ENCODE measurements around the gene KPNA6. TPM values are rescaled to one million over a fixed set of nuclear protein-coding genes. Genes with fewer than 3 reads are reported as not detected.

KPNA6 gene
- total and polyA plus RNA-seq, 10 of the 15 experiments (the other 5 are each of a cell fraction or from before 2014, with no cell fraction given): 11.1 to 55.6 (median 25.9) TPM

DNA sequence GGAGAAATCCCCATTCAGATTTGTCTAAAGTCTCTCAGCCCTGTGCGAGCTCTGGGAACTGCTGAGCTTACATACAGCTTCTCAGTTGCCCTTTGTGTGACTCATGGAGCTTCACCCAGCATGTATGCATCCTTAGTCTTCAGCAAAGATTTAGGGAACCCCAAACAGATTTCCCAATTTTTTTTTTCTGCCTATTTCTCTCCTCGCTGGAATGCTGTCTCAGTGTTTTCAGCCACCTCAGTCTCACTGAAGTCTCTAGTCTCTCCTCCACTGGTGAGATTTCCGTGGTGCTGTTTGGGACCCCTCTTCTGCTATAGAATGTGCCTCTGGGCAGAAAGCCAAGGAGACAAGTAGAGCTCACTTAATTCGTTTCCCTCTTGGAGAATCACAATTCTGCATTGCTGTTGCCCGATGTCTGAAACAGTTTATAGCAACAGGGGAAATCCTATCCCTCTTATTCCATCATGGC, 43.5 kb downstream of the KPNA6 start:
- H3K9me3 ChIP-seq (replicated peaks; ENCODE audit: control insufficient read depth, insufficient read depth, low read length): peaks cover 7% of the 10 kb centered on the region
- ATAC-seq: no peak
- intact Hi-C loops (cut with micrococcal nuclease; ENCODE audit: unreplicated experiment) (no loop called here), in situ Hi-C loops (cut with MboI) (no loop called here)
- CTCF ChIA-PET: interaction anchor here (0.7 kb wide), 1 partner anchor 250 kb away, joined by 3 read pairs; no protein-coding TSS in a partner anchor
- H3K27me3 ChIP-seq (replicated peaks in 1 of 2; ENCODE audit: control insufficient read depth in 2 of 2, insufficient read depth in 2 of 2, low read length in 1 of 2): no peaks in the 10 kb centered on the region
- H3K79me2 ChIP-seq (ENCODE audit: control insufficient read depth, insufficient read depth, low read length): peaks cover 9% of the 10 kb centered on the region
- H4K20me1 ChIP-seq (ENCODE audit: control insufficient read depth, insufficient read depth): no peaks in the 10 kb centered on the region
- H3K27ac ChIP-seq (ENCODE audit: control insufficient read depth, insufficient read depth): no peak overlapping the region
- SMC1A ChIA-PET (ENCODE audit: uncharacterized antibody, unreplicated experiment): interaction anchor here (0.5 kb wide), 1 partner anchor 265 kb away, joined by 3 read pairs; no protein-coding TSS in a partner anchor
- H3K4me2 ChIP-seq (ENCODE audit: control insufficient read depth, insufficient read depth): no peak overlapping the region
- no peak for FAIRE-seq
- H2AFZ ChIP-seq (ENCODE audit: control insufficient read depth, low read depth, low read length): no peak overlapping the region
- H3K4me3 ChIP-seq: no peak overlapping the region
- RAD21 ChIA-PET (ENCODE audit: unreplicated experiment): no interaction called here
- H3K4me1 ChIP-seq (ENCODE audit: control insufficient read depth, insufficient read depth, low read length): no peaks in the 10 kb centered on the region
- no peak for DNase-seq (ENCODE audit: low read depth, low spot score)
- POLR2A ChIA-PET: interaction anchor here (1.1 kb wide), 1 partner anchor 100 kb away, joined by 3 read pairs; no protein-coding TSS in a partner anchor
- H3K36me3 ChIP-seq (ENCODE audit: control insufficient read depth in 2 of 2, insufficient read depth in 2 of 2, low read length in 1 of 2): peaks cover 1 to 11% of the 10 kb centered on the region in 2 experiments; a peak in 3 of 4 replicates
- no peak for TF ChIP-seq SUPT20H (IDR thresholded peaks at IDR 0.05; ENCODE audit: borderline replicate concordance, control insufficient read depth, low read depth, low read length)
- no peak for TF ChIP-seq HDAC6 (IDR thresholded peaks at IDR 0.05; ENCODE audit: unreplicated experiment)
- no peak for TF ChIP-seq IKZF1 (conservative IDR thresholded peaks at IDR 0.05)
- no peak for TF ChIP-seq LARP7 (IDR thresholded peaks at IDR 0.05)
- no peak for TF ChIP-seq MTA3 (IDR thresholded peaks at IDR 0.05; ENCODE audit: borderline replicate concordance, low read length)
- TF ChIP-seq EGR1 (IDR thresholded peaks at IDR 0.05; ENCODE audit: borderline replicate concordance in 1 of 2, low read depth in 2 of 2, low read length in 2 of 2): no peak
- TF ChIP-seq ZNF207 (IDR thresholded peaks at IDR 0.05; ENCODE audit: borderline replicate concordance): no peak
- no peak for TF ChIP-seq NR2F1 (conservative IDR thresholded peaks at IDR 0.05)
- no peak for TF ChIP-seq MYC (IDR thresholded peaks at IDR 0.05; ENCODE audit: insufficient read depth, insufficient read length, insufficient replicate concordance, low read length, severe bottlenecking)
- TF ChIP-seq, protein P1, sequence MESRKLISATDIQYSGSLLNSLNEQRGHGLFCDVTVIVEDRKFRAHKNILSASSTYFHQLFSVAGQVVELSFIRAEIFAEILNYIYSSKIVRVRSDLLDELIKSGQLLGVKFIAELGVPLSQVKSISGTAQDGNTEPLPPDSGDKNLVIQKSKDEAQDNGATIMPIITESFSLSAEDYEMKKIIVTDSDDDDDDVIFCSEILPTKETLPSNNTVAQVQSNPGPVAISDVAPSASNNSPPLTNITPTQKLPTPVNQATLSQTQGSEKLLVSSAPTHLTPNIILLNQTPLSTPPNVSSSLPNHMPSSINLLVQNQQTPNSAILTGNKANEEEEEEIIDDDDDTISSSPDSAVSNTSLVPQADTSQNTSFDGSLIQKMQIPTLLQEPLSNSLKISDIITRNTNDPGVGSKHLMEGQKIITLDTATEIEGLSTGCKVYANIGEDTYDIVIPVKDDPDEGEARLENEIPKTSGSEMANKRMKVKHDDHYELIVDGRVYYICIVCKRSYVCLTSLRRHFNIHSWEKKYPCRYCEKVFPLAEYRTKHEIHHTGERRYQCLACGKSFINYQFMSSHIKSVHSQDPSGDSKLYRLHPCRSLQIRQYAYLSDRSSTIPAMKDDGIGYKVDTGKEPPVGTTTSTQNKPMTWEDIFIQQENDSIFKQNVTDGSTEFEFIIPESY (IDR thresholded peaks at IDR 0.05): no peak
- 94% methylated on average over 4 of the region's 5 CpGs for WGBS (ENCODE audit: insufficient coverage, insufficient replicate concordance, low lambda C conversion rate, missing lambda C conversion rate)
- H3K9ac ChIP-seq (ENCODE audit: control insufficient read depth, insufficient read depth, low read length): no peak overlapping the region
- no TSS peak for BruUV-seq (replicated peaks)
